ENCODE results near the gene FOXG1.

FOXG1 gene

DNA sequence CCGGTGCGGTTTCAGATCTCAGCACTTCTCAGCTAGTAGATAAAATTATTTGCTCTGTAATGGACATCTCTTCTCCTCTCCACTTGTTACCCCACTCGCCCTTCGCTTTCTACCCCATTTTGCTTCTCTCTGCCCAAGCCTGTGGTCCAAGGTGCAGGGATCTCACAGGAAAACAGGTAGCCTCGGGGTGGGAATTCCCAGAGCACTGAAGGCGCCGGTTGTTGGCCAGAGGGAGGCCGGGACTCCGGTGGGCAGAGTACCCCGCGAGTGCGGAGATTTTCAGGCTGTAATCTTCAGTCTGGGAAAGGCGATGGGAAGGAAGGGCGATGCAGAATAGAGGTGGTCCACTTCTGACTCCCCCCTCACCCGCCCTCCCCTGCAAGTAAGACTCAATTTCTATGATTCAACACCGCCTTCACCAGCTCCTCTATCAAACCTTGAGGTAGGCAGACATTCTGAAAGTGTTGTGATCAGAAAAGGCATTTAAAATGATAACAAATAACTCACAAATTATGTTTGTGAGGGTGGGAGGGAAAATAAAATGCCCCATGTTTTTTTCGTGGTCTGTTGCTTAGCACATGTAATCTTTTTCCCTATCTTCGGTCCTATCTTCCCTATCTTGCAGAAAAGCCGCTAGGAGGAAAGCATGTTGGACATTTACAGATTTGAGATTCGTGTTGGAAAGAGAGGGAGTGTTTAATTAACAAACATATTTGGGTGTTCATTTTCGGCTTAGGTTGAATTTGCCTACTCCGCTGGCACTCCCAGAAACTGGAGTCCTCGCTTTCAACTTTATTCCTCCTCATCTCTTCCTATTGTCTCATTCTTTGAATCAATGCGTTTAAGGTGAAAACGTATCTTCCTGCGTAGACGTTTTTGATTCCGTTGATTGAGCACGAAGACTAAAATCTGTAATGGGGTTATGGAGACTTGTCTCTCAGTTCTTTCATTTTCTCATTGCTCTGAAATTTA lies 8.5 kb downstream of the FOXG1 start:
- DNase-seq (ENCODE audit: low read depth in 2 of 3, low spot score in 1 of 3), result no peak

DNA sequence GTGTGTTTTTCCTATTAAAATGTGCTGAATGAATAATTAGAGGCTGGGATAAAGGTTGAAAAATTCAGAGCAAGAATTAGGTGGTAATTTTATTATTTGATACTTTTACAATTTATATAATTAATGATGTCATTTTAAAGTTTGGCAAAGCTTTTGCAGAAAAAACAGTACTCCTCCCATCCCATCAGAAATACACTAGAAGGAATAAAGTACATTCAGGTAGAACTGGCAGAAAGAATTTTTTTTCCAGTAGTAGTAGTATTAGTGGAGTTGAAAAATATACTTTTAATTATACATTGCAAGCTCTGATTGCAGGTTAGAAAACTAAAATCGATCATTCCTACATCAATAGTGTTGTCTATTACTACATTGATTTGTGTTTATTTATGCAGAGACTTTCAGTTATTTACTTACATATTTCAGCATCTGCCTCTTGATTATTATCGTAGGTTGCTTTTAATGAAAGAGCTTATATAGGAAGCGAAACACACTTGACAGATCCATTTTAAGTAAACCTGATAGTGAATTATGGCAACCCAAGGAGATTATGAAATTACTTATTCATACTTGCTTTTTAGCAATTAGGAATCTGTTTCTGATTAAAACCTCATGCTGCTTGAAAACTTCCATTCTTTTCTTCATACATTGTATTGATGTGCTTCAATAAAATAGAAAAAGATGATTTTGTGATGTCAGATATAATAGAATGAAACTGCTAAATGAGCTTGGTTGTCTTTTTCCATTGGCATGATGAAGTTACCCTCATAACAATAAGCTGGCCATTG lies 10.1 kb downstream of the FOXG1 start:
- no peak for DNase-seq (ENCODE audit: low read depth in 2 of 3, low spot score in 1 of 3)

DNA sequence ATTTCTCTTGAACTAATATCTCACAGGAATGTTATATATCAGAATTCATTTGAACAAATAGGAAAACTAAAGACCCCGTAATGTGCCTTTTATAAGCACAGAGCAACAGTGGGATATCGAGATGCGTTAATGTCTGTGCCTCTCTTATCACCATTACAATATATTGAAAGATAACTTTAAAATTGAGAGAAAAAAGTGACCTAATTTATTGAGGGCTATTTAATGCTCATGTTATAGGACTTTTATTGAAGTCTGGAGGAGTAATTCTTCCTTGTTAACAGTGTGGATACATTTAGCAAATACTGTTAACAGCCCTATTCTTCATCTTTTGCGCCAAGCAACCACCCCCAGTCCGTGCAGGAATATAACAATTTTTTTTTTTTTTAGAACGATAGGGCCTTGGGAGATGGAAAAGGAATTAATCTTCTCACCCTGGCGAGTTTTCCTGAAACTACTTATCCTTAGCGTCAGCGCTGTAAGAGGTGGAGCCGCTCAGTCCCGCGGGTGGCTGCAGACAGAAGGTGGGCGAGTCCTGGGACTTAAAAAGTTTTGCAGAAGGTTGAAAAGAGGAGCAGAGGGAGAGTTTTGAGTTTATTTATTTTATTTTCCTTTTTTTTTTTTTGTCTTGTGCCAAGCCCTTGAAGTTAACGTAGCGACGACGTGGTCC lies 11.0 kb downstream of the FOXG1 start:
- DNase-seq (ENCODE audit: low read depth in 2 of 3, low spot score in 1 of 3), result no peak

DNA sequence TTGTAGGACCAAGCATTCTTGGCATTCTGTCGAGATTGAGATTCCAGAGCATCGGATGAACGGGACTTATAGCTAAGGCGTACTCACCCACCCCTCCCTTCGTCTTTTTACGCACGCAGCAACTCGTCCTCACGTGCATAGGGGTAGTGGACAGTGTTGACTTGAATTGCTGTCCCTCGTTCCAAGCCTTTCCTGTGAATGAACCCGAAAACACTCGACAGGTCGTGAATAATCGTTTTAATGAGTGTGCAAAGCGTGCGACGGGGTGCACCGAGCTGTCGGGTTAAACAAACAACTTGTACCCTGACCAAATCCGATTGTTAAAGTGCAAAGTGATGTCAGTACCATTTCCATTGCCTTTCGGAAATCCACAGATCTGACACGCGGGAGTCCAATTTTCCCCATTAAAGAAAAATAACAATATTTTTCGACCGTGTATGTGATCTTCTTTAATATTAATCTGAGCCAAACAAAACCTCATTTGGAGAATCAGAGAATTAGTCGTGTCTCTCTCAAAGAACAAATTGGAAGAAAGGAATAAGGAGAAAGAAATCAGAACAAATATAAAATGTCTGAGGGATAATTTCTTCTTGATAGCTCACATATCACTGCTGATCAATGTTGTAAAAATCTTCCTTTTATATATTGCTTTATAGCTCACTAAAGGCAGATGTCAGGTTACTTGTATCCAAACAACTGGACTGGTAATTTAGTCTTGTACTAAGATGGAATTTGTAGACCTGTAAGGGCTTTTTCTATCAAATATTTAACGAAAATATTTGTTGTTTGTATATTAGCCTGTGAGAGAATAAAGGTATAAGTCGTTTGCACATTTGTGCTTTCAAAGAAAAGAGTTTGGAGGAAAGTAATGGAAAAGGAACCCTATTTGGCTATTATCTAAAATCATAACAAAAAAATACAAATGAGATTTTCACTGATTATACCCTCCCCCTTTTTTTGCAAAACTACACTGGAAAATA lies 11.8 kb downstream of the FOXG1 start:
- DNase-seq (ENCODE audit: low read depth in 2 of 3, low spot score in 1 of 3), result no peak

DNA sequence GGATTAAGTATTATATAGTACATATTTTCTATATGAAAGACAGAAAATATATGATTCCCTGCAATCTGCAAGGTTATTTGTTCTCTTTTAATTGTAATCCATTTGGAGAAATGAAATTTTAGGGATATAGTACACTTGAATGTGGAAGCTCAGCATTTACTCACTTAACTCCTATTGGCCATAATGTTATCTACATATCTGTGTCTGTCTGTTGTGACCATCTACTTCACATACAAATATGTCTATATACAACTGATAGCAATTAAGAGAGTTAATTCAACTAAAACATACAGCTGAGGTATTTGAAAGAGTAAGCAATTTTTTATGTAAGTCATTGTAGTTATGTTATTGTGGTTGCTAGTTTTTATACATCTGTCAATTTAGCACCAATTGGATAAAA lies 12.9 kb downstream of the FOXG1 start:
- no peak for DNase-seq (ENCODE audit: low read depth in 2 of 3, low spot score in 1 of 3)

DNA sequence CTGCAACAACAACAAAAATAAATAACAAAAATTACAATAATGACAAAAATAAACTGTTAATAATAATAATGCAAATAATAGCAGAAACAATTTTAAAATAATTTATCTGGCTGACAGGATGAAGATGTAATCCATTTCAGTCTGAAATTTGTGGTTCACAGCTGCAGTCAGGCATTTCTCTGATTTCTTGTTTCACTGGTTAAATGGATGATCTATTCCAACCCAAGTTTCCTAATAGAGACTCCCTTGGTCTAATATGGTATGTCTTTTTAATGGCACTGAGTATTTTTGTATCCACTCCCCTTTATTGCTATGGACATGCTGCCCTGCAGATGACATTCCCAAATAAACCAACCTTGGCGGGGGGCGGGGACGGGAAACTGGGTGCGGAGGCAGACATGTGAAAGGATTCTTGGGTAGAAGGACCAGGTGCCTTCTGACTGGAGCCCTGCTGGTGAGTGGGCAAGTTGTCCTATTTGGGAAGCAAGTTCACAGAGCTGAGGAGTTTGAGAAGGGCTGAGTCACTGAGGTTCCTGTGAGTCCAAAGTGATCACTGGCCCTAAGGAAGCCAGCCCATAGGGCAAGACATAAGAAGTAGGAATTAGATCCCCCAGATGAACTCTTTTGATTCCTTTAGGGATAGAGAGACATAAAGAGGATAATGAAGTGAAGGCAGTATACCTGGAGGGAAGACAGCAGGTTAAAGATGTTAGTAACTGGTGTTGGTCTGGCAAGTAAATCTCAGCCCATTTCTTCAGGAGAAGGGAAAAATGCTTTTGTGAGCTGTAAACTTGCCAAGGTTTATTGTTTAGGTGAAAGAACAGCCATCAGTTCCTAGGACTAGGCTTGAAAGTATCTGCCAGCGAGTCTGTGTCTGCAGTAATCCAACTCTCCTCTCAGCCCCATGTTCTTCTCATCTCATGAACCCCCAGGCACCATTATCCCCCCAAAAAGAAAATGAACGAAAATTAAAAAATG lies 14.5 kb downstream of the FOXG1 start:
- no peak for DNase-seq (ENCODE audit: low read depth in 2 of 3, low spot score in 1 of 3)

DNA sequence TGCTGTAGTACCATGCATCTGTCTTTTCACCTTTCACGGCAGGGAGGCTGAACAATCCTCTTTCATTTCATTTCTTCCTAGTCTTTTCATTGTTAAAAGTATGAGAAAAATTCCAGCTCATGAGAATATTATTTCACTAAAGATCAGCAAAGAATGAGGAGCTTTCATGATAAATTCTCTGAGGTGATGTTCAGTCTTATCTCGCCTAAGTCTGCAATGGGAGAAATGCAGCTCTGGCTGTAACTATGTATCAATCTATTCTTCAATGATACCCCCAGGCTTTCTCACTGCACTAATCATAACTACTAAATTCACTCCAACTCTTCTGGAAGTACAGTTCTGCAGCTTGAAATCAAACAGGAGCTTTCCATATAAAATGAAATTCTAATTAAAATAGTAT lies 15.7 kb downstream of the FOXG1 start:
- DNase-seq (ENCODE audit: low read depth in 2 of 3, low spot score in 1 of 3), result no peak

DNA sequence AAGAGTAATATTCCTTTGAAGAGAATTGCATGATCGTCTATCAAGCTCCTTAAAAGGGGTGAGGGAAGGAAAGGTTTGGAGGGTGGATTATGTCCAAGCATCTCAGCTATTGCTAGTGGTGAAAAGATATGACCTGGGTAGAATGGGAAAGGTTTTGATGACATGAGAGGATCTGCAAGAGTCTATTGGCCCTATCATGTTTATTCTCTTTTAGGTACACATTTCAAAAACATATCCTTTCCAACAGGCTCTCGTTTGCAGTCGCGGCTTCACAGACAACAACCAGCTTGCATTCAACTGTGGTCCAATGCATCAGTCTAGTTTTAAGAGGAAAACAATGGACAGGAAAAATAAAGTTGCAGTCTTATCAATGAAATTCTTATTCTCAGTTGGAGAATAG lies 17.1 kb downstream of the FOXG1 start:
- no peak for DNase-seq (ENCODE audit: low read depth in 2 of 3, low spot score in 1 of 3)

DNA sequence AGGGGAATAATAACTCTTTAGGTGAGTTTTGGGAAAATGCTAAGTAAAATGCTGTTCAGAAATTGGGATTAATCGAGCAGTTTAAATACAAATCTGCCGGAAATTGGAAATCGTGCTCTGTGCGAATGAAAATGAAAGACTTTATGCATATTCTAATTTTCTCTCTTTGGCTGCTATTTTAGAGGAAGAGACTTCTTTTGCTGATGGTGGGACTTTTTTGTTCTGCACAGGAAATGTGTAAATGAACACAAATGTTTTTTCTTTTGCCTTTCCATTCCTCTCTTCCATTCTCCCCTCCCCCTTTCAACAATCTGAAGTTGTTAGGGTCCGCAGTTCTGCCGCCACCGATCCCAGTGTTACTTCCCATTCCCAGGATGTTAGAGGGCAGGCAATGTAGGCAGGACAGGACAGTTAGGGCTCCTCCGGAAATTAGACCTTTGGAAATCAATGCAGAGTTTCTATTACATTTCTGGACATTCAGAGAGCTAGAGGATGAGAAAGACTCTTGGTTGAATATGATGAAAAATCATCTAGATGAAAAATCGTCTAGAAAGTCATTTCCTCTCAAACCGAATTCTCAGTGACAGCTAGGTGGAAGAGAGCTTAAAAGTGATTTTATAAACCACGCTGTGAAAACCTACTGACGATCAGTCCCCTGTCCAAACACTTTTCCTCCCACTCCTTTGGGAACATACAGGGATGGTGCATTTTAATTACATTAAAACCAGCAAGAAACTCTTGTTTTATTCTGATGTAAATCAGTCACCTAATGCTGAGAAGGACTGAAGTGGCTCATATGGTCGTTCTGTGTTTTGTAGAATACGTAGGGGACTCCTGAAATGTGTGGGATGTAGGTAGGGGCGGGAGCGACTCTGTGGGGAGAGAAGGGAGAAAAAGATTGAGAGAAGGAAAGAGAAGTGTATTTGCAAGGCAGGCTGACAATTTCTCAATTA lies 17.8 kb downstream of the FOXG1 start:
- DNase-seq (ENCODE audit: low read depth in 2 of 3, low spot score in 1 of 3), result no peak

DNA sequence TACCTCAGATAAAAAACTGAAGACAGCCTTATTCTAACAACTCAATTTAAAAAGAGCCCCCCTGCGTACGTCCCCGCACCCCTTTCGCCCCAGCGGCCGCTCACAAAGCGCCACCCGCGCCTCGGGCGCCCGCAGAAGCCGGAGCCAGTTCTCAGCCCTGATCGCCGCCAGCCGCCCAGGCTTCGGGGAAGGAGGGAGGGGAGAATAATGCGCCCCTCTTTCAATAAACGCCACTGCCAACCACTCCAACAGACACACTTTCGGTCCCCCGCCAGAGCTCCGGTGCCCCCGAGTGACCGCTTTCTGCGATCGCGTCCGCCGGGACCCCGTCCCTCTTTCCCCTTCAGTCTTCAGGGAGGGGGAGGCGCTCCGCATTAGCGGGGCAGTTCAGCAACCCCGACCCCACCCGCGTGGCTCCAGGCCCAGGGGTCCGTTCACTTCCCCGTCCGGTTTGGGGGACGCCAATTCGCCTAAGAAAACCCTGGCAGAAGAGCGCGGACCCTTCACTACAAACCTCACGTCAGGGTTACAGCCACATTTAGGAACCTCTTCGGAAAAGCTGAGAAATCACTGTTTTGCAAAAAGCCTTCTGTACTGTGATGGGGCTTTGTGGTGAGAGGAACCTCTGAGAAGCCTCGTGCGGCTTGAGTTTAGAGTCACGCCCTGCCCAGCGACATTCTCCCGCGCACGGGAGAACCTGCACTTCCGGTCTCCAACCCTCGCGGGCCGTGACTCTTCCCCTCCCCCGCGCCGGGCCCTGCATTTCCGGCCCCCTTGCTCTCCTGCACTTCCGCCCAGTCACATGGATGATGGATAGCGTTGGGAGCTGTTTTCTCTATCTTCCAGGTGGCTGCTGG lies 18.7 kb downstream of the FOXG1 start:
- no peak for DNase-seq (ENCODE audit: low read depth in 2 of 3, low spot score in 1 of 3)

DNA sequence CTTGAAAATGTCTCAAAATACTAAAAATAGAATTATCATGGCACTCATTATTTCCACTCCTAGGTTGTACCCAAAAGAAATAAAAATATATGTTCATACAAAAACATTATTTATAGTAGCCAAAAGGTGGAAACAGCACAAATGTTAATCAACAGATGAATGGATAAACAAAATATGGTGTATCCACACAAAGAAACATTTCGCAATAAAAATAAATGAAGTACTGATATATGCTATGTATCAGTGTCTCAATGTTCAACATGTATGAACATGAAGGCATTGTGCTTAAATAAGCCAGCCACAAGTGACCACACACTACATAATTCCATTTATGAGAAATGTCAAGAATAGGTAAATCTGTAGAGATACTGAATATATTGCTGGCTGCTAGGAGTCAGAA lies 40.9 kb downstream of the FOXG1 start:
- DNase-seq (ENCODE audit: low read depth in 2 of 3, low spot score in 1 of 3), result no peak

DNA sequence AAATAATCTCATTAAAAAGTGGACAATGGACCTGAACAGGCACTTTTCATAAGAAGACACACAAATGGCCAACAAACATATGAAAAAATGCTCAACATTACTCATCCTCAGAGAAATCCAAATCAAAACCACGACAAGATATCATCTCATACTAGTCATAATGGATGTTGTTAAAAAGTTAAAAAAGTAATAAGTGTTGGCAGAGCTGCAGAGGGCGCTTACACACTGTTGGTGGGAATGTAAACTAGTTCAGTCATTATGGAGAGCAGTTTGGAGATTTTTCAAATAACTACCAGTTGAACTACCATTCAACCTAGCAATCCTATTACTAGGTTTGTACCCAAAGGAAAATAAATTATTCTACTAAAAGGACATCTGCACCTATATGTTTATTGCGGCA lies 47.2 kb downstream of the FOXG1 start:
- no peak for DNase-seq (ENCODE audit: low read depth in 2 of 3, low spot score in 1 of 3)

Measured in stimulated activated CD4-positive, alpha-beta T cell treated with anti-CD3 and anti-CD28 coated beads, Interleukin-12 subunit alpha, Interleukin-12 subunit beta, amount 100 ng/mL, for 48 hours (primary cell).